CD4-positive, CD25-positive, alpha-beta regulatory T cell (primary cell): Measurements from ENCODE around the gene ORC6. TPM values are rescaled to one million over a fixed set of nuclear protein-coding genes. Genes with fewer than 3 reads are reported as not detected.
A peak's percentile ranks its signal among the peaks of the same experiment; 100 is the strongest.

Experiments
- ATAC-seq, 2 donors: fragments of 150-1000 bp; cut with Tn5 transposase; one replicate each; pipeline ENCODE4 v1.10.0; 2021; ENCODE audit warnings: low read depth in 2 of 2, moderate number of reproducible peaks in 2 of 2, moderate library complexity in 1 of 2
- DNase-seq, 3 donors: peaks; one replicate each; pipeline versions ENCODE4 v3.0.0 to v3.0.0-alpha.2; 2012 to 2022; ENCODE audit warnings: mixed read lengths in 1 of 3
- H3K27ac ChIP-seq: one replicate; pipeline ENCODE4 v1.7.0; 2013; ENCODE audit warnings: mild to moderate bottlenecking, low read length; ENCODE audit not compliant: insufficient read depth, poor library complexity, severe bottlenecking
- H3K27me3 ChIP-seq: one replicate; pipeline ENCODE4 v1.7.0; 2013; ENCODE audit warnings: low read length; ENCODE audit not compliant: control insufficient read depth, insufficient read depth
- H3K36me3 ChIP-seq: one replicate; pipeline ENCODE4 v1.7.0; 2013; ENCODE audit warnings: mild to moderate bottlenecking, low read length, moderate library complexity; ENCODE audit not compliant: control insufficient read depth, insufficient read depth
- H3K4me1 ChIP-seq: 2 replicates; pipeline ENCODE4 v1.7.0; 2013; ENCODE audit warnings: mild to moderate bottlenecking, low read length; ENCODE audit not compliant: insufficient read depth, control insufficient read depth, poor library complexity, severe bottlenecking
- H3K4me3 ChIP-seq: one replicate; pipeline ENCODE4 v1.7.0; 2013; ENCODE audit warnings: low read depth, mild to moderate bottlenecking, low read length, moderate library complexity
- H3K9me3 ChIP-seq, 2 experiments: 1 replicate in 1 of 2; 2 replicates in 1 of 2; pipeline ENCODE4 v1.7.0; 2013; ENCODE audit warnings: low read length in 2 of 2, mild to moderate bottlenecking in 1 of 2, moderate library complexity in 1 of 2; ENCODE audit not compliant: control insufficient read depth in 2 of 2
- H3K27ac Mint-ChIP-seq, 3 donors: one replicate each; pipeline ENCODE4 v1.8.0; 2020 to 2022; ENCODE audit warnings: mild to moderate bottlenecking in 3 of 3, mixed read lengths in 3 of 3, moderate library complexity in 2 of 3
- H3K27me3 Mint-ChIP-seq: one replicate; pipeline ENCODE4 v1.8.0; 2022; ENCODE audit warnings: mild to moderate bottlenecking, mixed read lengths
- H3K36me3 Mint-ChIP-seq: one replicate; pipeline ENCODE4 v1.8.0; 2020; ENCODE audit warnings: mixed read lengths
- H3K4me1 Mint-ChIP-seq, 4 donors: one replicate each; pipeline ENCODE4 v1.8.0; 2020 to 2022; ENCODE audit warnings: mixed read lengths in 4 of 4, mild to moderate bottlenecking in 1 of 4
- H3K4me3 Mint-ChIP-seq, 4 donors: one replicate each; pipeline ENCODE4 v1.8.0; 2020 to 2022; ENCODE audit warnings: mild to moderate bottlenecking in 4 of 4, mixed read lengths in 4 of 4, moderate library complexity in 3 of 4
- H3K9me3 Mint-ChIP-seq, 7 donors: one replicate each; pipeline ENCODE4 v1.8.0; 2020 to 2022; ENCODE audit warnings: mixed read lengths in 7 of 7, mild to moderate bottlenecking in 3 of 7, moderate library complexity in 2 of 7
- polyA plus RNA-seq, 4 donors: library from polyadenylated mRNA; unstranded; fragments of 300-500 nt; fragmentation: Illumina TruSeq; gene quantifications; one replicate each; pipeline ENCODE4 v1.2.3, GENCODE V29; 2021
- total RNA-seq: library from RNA; stranded (reverse); gene quantifications from one replicate; pipeline ENCODE4 v1.2.3, GENCODE V29; 2022

ORC6 gene
- total and polyA plus RNA-seq, 5 donors from 2014 or later = 0.83 to 8.7 (median 1.8) TPM

- Mint-ChIP-seq H3K4me3 (no peak overlapping the region), H3K4me1 (no peaks in the 10 kb centered on the region), H3K27ac (no peak overlapping the region), H3K27me3 (no peaks in the 10 kb centered on the region), H3K9me3 (no peaks in the 10 kb centered on the region), H3K36me3 (no peaks in the 10 kb centered on the region)
- Histone ChIP-seq H3K27me3 (no peaks in the 10 kb centered on the region), H3K4me3 (no peak overlapping the region), H3K36me3 (no peaks in the 10 kb centered on the region), H3K9me3 (no peaks in the 10 kb centered on the region), H3K27ac (no peak overlapping the region), H3K4me1 (no peaks in the 10 kb centered on the region)
- ATAC-seq = no peak
- DNase-seq = no peak
These were observed 48.3 kb downstream of the ORC6 start for GRCh38 chr16:46737621-46738214.

GRCh38 chr16:46739934-46740333, 50.5 kb downstream of the ORC6 start:
- Histone ChIP-seq H3K27me3 (no peaks in the 10 kb centered on the region), H3K4me1 (peaks cover 5% of the 10 kb centered on the region), H3K36me3 (no peaks in the 10 kb centered on the region), H3K4me3 (no peak overlapping the region), H3K9me3 (no peaks in the 10 kb centered on the region), H3K27ac (no peak overlapping the region)
- H3K36me3 Mint-ChIP-seq = no peaks in the 10 kb centered on the region
- no peaks in the 10 kb centered on the region for H3K27me3 Mint-ChIP-seq
- no peak overlapping the region for H3K27ac Mint-ChIP-seq
- DNase-seq = no peak
- ATAC-seq = no peak
- peaks cover 0 to 6% (median 4%) of the 10 kb centered on the region in 4 donors for H3K4me1 Mint-ChIP-seq
- H3K9me3 Mint-ChIP-seq = no peaks in the 10 kb centered on the region
- no peak overlapping the region for H3K4me3 Mint-ChIP-seq

- no peaks in the 10 kb centered on the region for H3K36me3 Mint-ChIP-seq
- ATAC-seq (peak; percentile 18 to 37), DNase-seq (peak in 1 of 3 donors; percentile 32)
- Histone ChIP-seq H3K4me3 (peak overlapping the region; percentile 21), H3K27ac (no peak overlapping the region), H3K9me3 (no peaks in the 10 kb centered on the region), H3K4me1 (peaks cover 5% of the 10 kb centered on the region), H3K36me3 (no peaks in the 10 kb centered on the region), H3K27me3 (no peaks in the 10 kb centered on the region)
- H3K9me3 Mint-ChIP-seq = no peaks in the 10 kb centered on the region
- H3K4me3 Mint-ChIP-seq = peak overlapping the region in 2 of 4 donors; percentile 5 to 68
- H3K27ac Mint-ChIP-seq = peak overlapping the region in 1 of 3 donors; percentile 87
- no peaks in the 10 kb centered on the region for H3K27me3 Mint-ChIP-seq
- H3K4me1 Mint-ChIP-seq = peaks cover 0 to 6% (median 4%) of the 10 kb centered on the region in 4 donors
These were observed 53.8 kb downstream of the ORC6 start for GRCh38 chr16:46743232-46743719.

- no peak for DNase-seq
- H3K27ac Mint-ChIP-seq = no peak overlapping the region
These were observed 56.2 kb downstream of the ORC6 start for GRCh38 chr16:46745617-46746016.

GRCh38 chr16:46746821-46747776, 57.6 kb downstream of the ORC6 start:
- no peak overlapping the region for H3K27ac ChIP-seq
- H3K36me3 ChIP-seq = no peaks in the 10 kb centered on the region
- no peak for ATAC-seq
- Mint-ChIP-seq H3K36me3 (no peaks in the 10 kb centered on the region), H3K4me1 (peaks cover 0 to 6% (median 4%) of the 10 kb centered on the region in 4 donors), H3K27ac (no peak overlapping the region), H3K4me3 (no peak overlapping the region), H3K9me3 (no peaks in the 10 kb centered on the region), H3K27me3 (no peaks in the 10 kb centered on the region)
- no peak for DNase-seq
- H3K27me3 ChIP-seq = no peaks in the 10 kb centered on the region
- peaks cover 5% of the 10 kb centered on the region for H3K4me1 ChIP-seq
- no peak overlapping the region for H3K4me3 ChIP-seq
- H3K9me3 ChIP-seq = no peaks in the 10 kb centered on the region

More at GRCh38 chr16:46745617-46746016, 56.2 kb downstream of the ORC6 start:
- no peak for ATAC-seq
- no peak overlapping the region for H3K4me3 ChIP-seq
- H3K4me1 ChIP-seq = peaks cover 5% of the 10 kb centered on the region
- Mint-ChIP-seq H3K4me3 (no peak overlapping the region), H3K4me1 (peaks cover 0 to 6% (median 4%) of the 10 kb centered on the region in 4 donors), H3K27me3 (no peaks in the 10 kb centered on the region), H3K36me3 (no peaks in the 10 kb centered on the region), H3K9me3 (no peaks in the 10 kb centered on the region)
- no peaks in the 10 kb centered on the region for H3K36me3 ChIP-seq
- H3K9me3 ChIP-seq = no peaks in the 10 kb centered on the region
- no peaks in the 10 kb centered on the region for H3K27me3 ChIP-seq
- H3K27ac ChIP-seq = no peak overlapping the region

Other genes with a start within 250 kb of the ORC6 start
- gene SHCBP1, start 68.3 kb upstream of the ORC6 start, total RNA-seq = 6.9 TPM
- 1 to 10 TPM in 3 of 4 donors, under 1 TPM in 1; 0.91 to 2.2 (median 1.2) TPM for gene SHCBP1, start 68.3 kb upstream of the ORC6 start, polyA plus RNA-seq
- 34.1 TPM for gene VPS35, start 481 bp upstream of the ORC6 start, total RNA-seq
- gene VPS35, start 481 bp upstream of the ORC6 start, polyA plus RNA-seq = 10 to 100 TPM; 74.3 to 90.3 (median 86.2) TPM
- not detected for gene MYLK3, start 58.7 kb downstream of the ORC6 start, total RNA-seq
- not detected for gene MYLK3, start 58.7 kb downstream of the ORC6 start, polyA plus RNA-seq
- gene C16orf87, start 141.5 kb downstream of the ORC6 start, total RNA-seq = 24.6 TPM
- 10 to 100 TPM; 13.1 to 22.6 (median 15.8) TPM for gene C16orf87, start 141.5 kb downstream of the ORC6 start, polyA plus RNA-seq
- gene GPT2, start 194.7 kb downstream of the ORC6 start, total RNA-seq = 0.81 TPM
- gene GPT2, start 194.7 kb downstream of the ORC6 start, polyA plus RNA-seq = under 1 TPM; 0.33 to 0.71 (median 0.37) TPM